Measurements from ENCODE around the gene SLC35F6.

DNA sequence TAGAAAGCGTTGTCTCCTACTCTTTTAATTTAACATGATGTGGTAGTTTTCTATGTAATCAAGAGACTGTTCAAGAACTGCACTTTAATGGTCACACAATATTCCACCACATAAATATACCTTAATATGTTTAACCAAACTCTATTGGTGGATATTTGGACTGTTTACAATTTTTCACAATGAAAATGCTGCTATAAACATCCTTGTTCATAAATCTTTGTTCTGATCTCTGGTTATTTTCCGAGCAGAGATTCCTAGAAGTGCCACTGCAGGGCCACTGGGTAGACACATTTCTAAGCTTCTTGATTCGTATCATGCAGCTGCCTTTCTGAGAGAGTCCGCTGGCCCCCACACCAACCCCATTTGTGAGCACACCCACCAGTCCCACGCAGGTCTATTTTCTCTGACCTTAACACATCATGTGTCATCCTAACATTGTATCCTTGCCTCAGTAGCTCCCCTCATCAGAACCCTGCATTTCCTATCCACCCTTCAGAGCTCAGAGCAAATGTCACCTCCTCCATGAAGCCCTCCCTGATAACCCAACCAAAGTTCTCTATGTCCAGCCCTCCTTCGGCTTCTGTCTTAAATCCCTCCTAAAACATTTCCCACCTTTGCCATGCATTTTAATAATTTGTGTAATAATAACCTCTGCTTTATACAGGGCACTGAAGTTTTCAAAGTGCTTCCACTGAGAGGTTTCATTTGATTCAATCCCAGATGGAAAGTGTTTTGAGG, 45.0 kb upstream of the SLC35F6 start:
- TF ChIP-seq CTCF (IDR thresholded peaks at IDR 0.05) (no peak), POLR2A (IDR thresholded peaks at IDR 0.05) (no peak), POLR2AphosphoS5 (IDR thresholded peaks at IDR 0.05) (no peak), EP300 (IDR thresholded peaks at IDR 0.05) (no peak)
